H1 (cell line): ENCODE data around the gene HES5. TPM values are rescaled to one million over a fixed set of nuclear protein-coding genes. Genes with fewer than 3 reads are reported as not detected.

ENCODE experiments used
- CTCF ChIA-PET: fragments of 300-600 bp; sonication (Branson Sonifier 250); formaldehyde crosslinking; loops from one replicate; lab custom pipeline; 2021; ENCODE audit not compliant: partially characterized antibody; lab: Charles Lee
- POLR2A ChIA-PET: fragments of 300-600 bp; sonication (Branson Sonifier 250); formaldehyde crosslinking; loops from one replicate; lab custom pipeline; 2021; ENCODE audit warnings: inconsistent platforms; ENCODE audit not compliant: partially characterized antibody; lab: Charles Lee
- DNase-seq, 2 experiments: peaks; one replicate each; pipeline versions ENCODE4 v3.0.0 to v3.0.0-alpha.2; 2010 to 2022; ENCODE audit warnings: low spot score in 2 of 2, low read depth in 1 of 2, mixed read lengths in 1 of 2
- FAIRE-seq: peaks from 2 replicates; lab custom pipeline; 2011; peaks lifted over from hg19 to GRCh38; lab: Jason Lieb, UNC
- H2AFZ ChIP-seq: 2 replicates; pipeline ENCODE4 v1.8.1; 2012; ENCODE audit warnings: low read length, inconsistent platforms
- H2AK5ac ChIP-seq: 2 replicates; pipeline ENCODE4 v1.6.1; 2013; ENCODE audit warnings: low read depth, low read length
- H2BK120ac ChIP-seq: replicated peaks from 2 replicates; pipeline ENCODE3; 2013; ENCODE audit warnings: low read depth, low read length, inconsistent platforms
- H2BK12ac ChIP-seq: 2 replicates; pipeline ENCODE4 v1.6.1; 2013; ENCODE audit warnings: low read depth, low read length
- H2BK15ac ChIP-seq: 2 replicates; pipeline ENCODE4 v1.6.1; 2013; ENCODE audit warnings: low read length
- H2BK20ac ChIP-seq: 2 replicates; pipeline ENCODE4 v1.6.1; 2013; ENCODE audit warnings: low read length
- H2BK5ac ChIP-seq: 2 replicates; pipeline ENCODE4 v1.6.1; 2013; ENCODE audit warnings: low read depth, low read length
- H3K14ac ChIP-seq: 2 replicates; pipeline ENCODE4 v1.6.1; 2013; ENCODE audit warnings: inconsistent platforms; ENCODE audit not compliant: insufficient read length
- H3K18ac ChIP-seq: 2 replicates; pipeline ENCODE4 v1.6.1; 2013; ENCODE audit warnings: low read length; ENCODE audit errors: extremely low read depth
- H3K23ac ChIP-seq: 2 replicates; pipeline ENCODE4 v1.6.1; 2013; ENCODE audit warnings: inconsistent platforms; ENCODE audit not compliant: insufficient read length
- H3K23me2 ChIP-seq: 2 replicates; pipeline ENCODE4 v1.6.1; 2013; ENCODE audit warnings: low read depth, low read length
- H3K27ac ChIP-seq: 2 replicates; pipeline ENCODE4 v1.6.1; 2011; ENCODE audit warnings: low read depth, low read length, inconsistent platforms
- H3K27me3 ChIP-seq, 4 experiments: replicated peaks in 1 of 4; 1 replicate in 1 of 4; 2 replicates in 3 of 4; pipeline versions ENCODE4 v1.6.1 to v1.8.1; 2011 to 2013; ENCODE audit warnings: low read length in 3 of 4, mild to moderate bottlenecking in 3 of 4, inconsistent platforms in 2 of 4, mixed read lengths in 2 of 4, moderate library complexity in 1 of 4; ENCODE audit not compliant: control insufficient read depth in 3 of 4, insufficient read depth in 3 of 4; ENCODE audit errors: extremely low read depth in 1 of 4
- H3K36me3 ChIP-seq, 4 experiments: 2 replicates each; pipeline versions ENCODE4 v1.6.1 to v1.8.1; 2011 to 2013; ENCODE audit warnings: mild to moderate bottlenecking in 4 of 4, low read length in 3 of 4, moderate library complexity in 2 of 4, control low read depth in 1 of 4, inconsistent platforms in 1 of 4; ENCODE audit not compliant: insufficient read depth in 4 of 4, control insufficient read depth in 2 of 4
- H3K4ac ChIP-seq: replicated peaks from 2 replicates; pipeline ENCODE3; 2013; ENCODE audit warnings: low read length, low read depth, mixed read lengths, inconsistent platforms; ENCODE audit not compliant: insufficient read length
- H3K4me1 ChIP-seq, 4 experiments: replicated peaks in 1 of 4; 1 replicate in 1 of 4; 2 replicates in 3 of 4; pipeline versions ENCODE4 v1.6.1 to v1.8.1; 2011 to 2013; ENCODE audit warnings: low read length in 3 of 4, inconsistent platforms in 2 of 4, mixed read lengths in 1 of 4; ENCODE audit not compliant: insufficient read depth in 4 of 4, control insufficient read depth in 3 of 4
- H3K4me2 ChIP-seq, 2 experiments: 2 replicates each; pipeline versions ENCODE4 v1.6.1 to v1.8.1; 2011 to 2013; ENCODE audit warnings: low read depth in 2 of 2, low read length in 2 of 2, control low read depth in 1 of 2, inconsistent platforms in 1 of 2, mild to moderate bottlenecking in 1 of 2; ENCODE audit not compliant: insufficient read depth in 1 of 2
- H3K4me3 ChIP-seq, 4 experiments: fragments of 200-600, 300-600 bp in 1 of 4; sonication (generic), shearing (Covaris generic), sonication (Bioruptor Twin) in 1 of 4; 2 replicates each; pipeline versions ENCODE4 v1.5.1 to v1.8.1; 2011 to 2016; ENCODE audit warnings: low read length in 4 of 4, low read depth in 3 of 4, control low read depth in 2 of 4, inconsistent platforms in 2 of 4, mild to moderate bottlenecking in 2 of 4, mixed read lengths in 1 of 4, moderate library complexity in 1 of 4; ENCODE audit not compliant: insufficient read depth in 2 of 4; ENCODE audit errors: extremely low read depth in 1 of 4
- H3K56ac ChIP-seq: replicated peaks from 2 replicates; pipeline ENCODE3; 2013; ENCODE audit warnings: low read depth, mild to moderate bottlenecking, mixed read lengths, low read length, inconsistent platforms; ENCODE audit not compliant: insufficient read length
- H3K79me1 ChIP-seq: 2 replicates; pipeline ENCODE4 v1.6.1; 2013; ENCODE audit warnings: low read depth, low read length, control low read depth
- H3K79me2 ChIP-seq, 2 experiments: 2 replicates each; pipeline versions ENCODE4 v1.6.1 to v1.8.1; 2012 to 2013; ENCODE audit warnings: low read length in 2 of 2, mild to moderate bottlenecking in 2 of 2, inconsistent platforms in 1 of 2; ENCODE audit not compliant: insufficient read depth in 2 of 2, control insufficient read depth in 1 of 2
- H3K9ac ChIP-seq, 4 experiments: replicated peaks in 1 of 4; 1 replicate in 1 of 4; 2 replicates in 3 of 4; pipeline versions ENCODE4 v1.6.1 to v1.8.1; 2011 to 2013; ENCODE audit warnings: low read depth in 3 of 4, low read length in 3 of 4, control low read depth in 2 of 4, mild to moderate bottlenecking in 2 of 4, moderate library complexity in 2 of 4, inconsistent platforms in 1 of 4; ENCODE audit errors: extremely low read depth in 1 of 4
- H3K9me3 ChIP-seq, 2 experiments: 2 replicates each; pipeline versions ENCODE4 v1.6.1 to v1.8.1; 2012 to 2013; ENCODE audit warnings: mild to moderate bottlenecking in 2 of 2, moderate library complexity in 2 of 2, control low read depth in 1 of 2, inconsistent platforms in 1 of 2, low read depth in 1 of 2, low read length in 1 of 2, mixed read lengths in 1 of 2; ENCODE audit not compliant: insufficient read depth in 2 of 2
- H4K20me1 ChIP-seq, 2 experiments: replicated peaks in 1 of 2; 2 replicates each; pipeline versions ENCODE3 to v1.8.1; 2011 to 2013; ENCODE audit warnings: inconsistent platforms in 2 of 2, low read length in 2 of 2, mild to moderate bottlenecking in 1 of 2; ENCODE audit not compliant: insufficient read depth in 2 of 2, control insufficient read depth in 1 of 2
- H4K5ac ChIP-seq: 2 replicates; pipeline ENCODE4 v1.6.1; 2013; ENCODE audit warnings: low read length, low read depth, mixed read lengths, inconsistent platforms; ENCODE audit not compliant: insufficient read length
- H4K8ac ChIP-seq: 2 replicates; pipeline ENCODE4 v1.8.0; 2013; ENCODE audit warnings: mild to moderate bottlenecking, moderate library complexity, low read length, inconsistent platforms; ENCODE audit not compliant: insufficient read depth; ENCODE audit errors: extremely low read depth
- H4K91ac ChIP-seq: replicated peaks from 2 replicates; pipeline ENCODE3; 2013; ENCODE audit warnings: low read length, mixed read lengths, inconsistent platforms; ENCODE audit not compliant: insufficient read length
- CEBPB ChIP-seq: IDR thresholded peaks from 2 replicates; pipeline ENCODE4 v1.6.1; 2012; ENCODE audit warnings: low read depth, low read length
- CREB1 ChIP-seq: IDR thresholded peaks from 2 replicates; pipeline ENCODE4 v1.6.1; 2012; ENCODE audit warnings: inconsistent platforms
- EZH2 ChIP-seq: fragments of 200-600 bp; sonication (generic); IDR thresholded peaks from 2 replicates; pipeline ENCODE4 v1.7.1; 2012; ENCODE audit warnings: low read depth, mild to moderate bottlenecking, moderate library complexity, low read length, inconsistent platforms; ENCODE audit not compliant: severe bottlenecking
- POLR2A ChIP-seq, 2 experiments: IDR thresholded peaks; 1 replicate in 1 of 2; 2 replicates in 1 of 2; pipeline ENCODE4 v1.6.1; 2011; ENCODE audit warnings: low read depth in 2 of 2, low read length in 2 of 2, mild to moderate bottlenecking in 2 of 2; ENCODE audit errors: control extremely low read depth in 1 of 2
- POLR2AphosphoS5 ChIP-seq: IDR thresholded peaks from 2 replicates; pipeline ENCODE4 v1.6.1; 2011; ENCODE audit warnings: low read depth, low read length
- POU5F1 ChIP-seq: IDR thresholded peaks from 2 replicates; pipeline ENCODE4 v1.6.1; 2011; ENCODE audit warnings: low read depth, mild to moderate bottlenecking, low read length, moderate library complexity
- RAD21 ChIP-seq, 2 experiments: IDR thresholded peaks in 1 of 2; conservative IDR thresholded peaks in 1 of 2; 2 replicates each; pipeline ENCODE4 v1.6.1; 2011; ENCODE audit warnings: low read depth in 2 of 2, low read length in 2 of 2, improper control_type of control experiment in 1 of 2, inconsistent platforms in 1 of 2, mild to moderate bottlenecking in 1 of 2, moderate library complexity in 1 of 2
- RFX5 ChIP-seq: IDR thresholded peaks from 2 replicates; pipeline ENCODE4 v1.6.1; 2011; ENCODE audit warnings: low read depth, low read length, improper control_type of control experiment, borderline replicate concordance
- SP2 ChIP-seq: IDR thresholded peaks from 2 replicates; pipeline ENCODE4 v1.6.1; 2012; ENCODE audit warnings: mild to moderate bottlenecking, low read length, inconsistent platforms
- SUZ12 ChIP-seq: fragments of 200-600 bp; sonication (generic); IDR thresholded peaks from 2 replicates; pipeline ENCODE4 v1.6.1; 2012; ENCODE audit warnings: mild to moderate bottlenecking, inconsistent platforms, low read length, moderate library complexity, mixed read lengths
- TBP ChIP-seq: IDR thresholded peaks from 2 replicates; pipeline ENCODE4 v1.6.1; 2011; ENCODE audit warnings: low read depth, low read length, improper control_type of control experiment
- YY1 ChIP-seq: IDR thresholded peaks from 2 replicates; pipeline ENCODE4 v1.6.1; 2011; ENCODE audit warnings: low read depth, mild to moderate bottlenecking, low read length
- ZNF274 ChIP-seq: IDR thresholded peaks from 2 replicates; pipeline ENCODE4 v1.7.0; 2012; ENCODE audit warnings: low read length, borderline replicate concordance; ENCODE audit errors: extremely low read depth
- WGBS, 2 experiments: shearing (Covaris generic) in 1 of 2; methylation state at CpG; one replicate each; pipeline versions ENCODE4 v1.1.6 to v1.1.7; 2013 to 2015; ENCODE audit warnings: low lambda C conversion rate in 2 of 2, mixed read lengths in 2 of 2, inconsistent platforms in 1 of 2, low coverage in 1 of 2, missing lambda C conversion rate in 1 of 2; ENCODE audit not compliant: insufficient replicate concordance in 2 of 2, insufficient coverage in 1 of 2, insufficient read length in 1 of 2; ENCODE audit errors: extremely low coverage in 1 of 2, missing lambda C conversion rate in 1 of 2; 5-methylcytosine and 5-hydroxymethylcytosine counted together
- polyA plus RNA-seq, 7 experiments: library from polyadenylated mRNA; depleted of rRNA in 3 of 7; stranded (reverse) in 5 of 7; unstranded in 2 of 7; fragments of >200 nt in 5 of 7; fragments of 200-250 nt in 2 of 7; gene quantifications; 1 replicate in 5 of 7; 2 replicates in 1 of 7; 4 replicates in 1 of 7; pipeline versions ENCODE4 v1.2.1 to v1.2.3, GENCODE V29; 2011 to 2013; ENCODE audit warnings: missing spikeins in 2 of 7, mixed read lengths in 2 of 7
- total RNA-seq: library from RNA; stranded (reverse); fragmentation: NEBNext Ultra II Directional; extraction: Animal tissue kit (Norgen Biotek cat#: 25700); gene quantifications from 2 replicates; pipeline ENCODE4 v1.2.1, GENCODE V29; 2021

Gene HES5
- total and polyA plus RNA-seq, 2 of the 8 experiments (the other 6 are each of a cell fraction or from before 2014, with no cell fraction given), result 0.22 TPM; not detected in 1

DNA sequence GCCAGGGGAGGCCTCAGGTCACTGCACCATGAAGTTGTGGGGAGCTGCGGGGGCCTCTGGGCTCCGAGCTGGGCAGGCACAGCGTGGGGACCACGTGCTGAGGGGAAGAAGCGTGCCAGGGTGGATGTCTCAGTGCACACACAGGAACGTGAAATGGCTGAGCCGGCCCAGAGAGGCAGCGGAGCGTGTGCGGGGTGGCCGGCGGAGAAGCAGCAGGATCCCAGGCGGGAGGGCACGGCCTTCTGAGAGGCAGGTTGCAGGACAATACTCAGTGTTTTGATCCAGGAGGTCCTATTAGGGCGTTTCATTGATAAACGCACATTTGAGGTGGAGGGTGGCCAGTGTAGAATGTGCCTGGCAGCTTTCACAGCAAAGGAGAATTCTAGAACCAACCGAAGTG lies 39.0 kb upstream of the HES5 start:
- H3K23me2 ChIP-seq, result no peaks in the 10 kb centered on the region
- H4K91ac ChIP-seq, result no peak overlapping the region
- no peak overlapping the region for H3K9ac ChIP-seq
- H4K5ac ChIP-seq, result no peak overlapping the region
- no peak overlapping the region for H2BK15ac ChIP-seq
- H2AFZ ChIP-seq, result no peak overlapping the region
- no peaks in the 10 kb centered on the region for H4K20me1 ChIP-seq
- no peak overlapping the region for H3K4me2 ChIP-seq
- DNase-seq, result no peak
- ChIA-PET POLR2A (no interaction called here), CTCF (no interaction called here)
- no peak overlapping the region for H2BK120ac ChIP-seq
- H3K27ac ChIP-seq, result no peak overlapping the region
- no peak for FAIRE-seq
- H3K18ac ChIP-seq, result no peak overlapping the region
- H4K8ac ChIP-seq, result no peak overlapping the region
- peaks cover 5 to 8% of the 10 kb centered on the region in 2 experiments for H3K9me3 ChIP-seq
- no peak overlapping the region for H3K4me3 ChIP-seq
- no peak overlapping the region for H3K14ac ChIP-seq
- no peak overlapping the region for H3K56ac ChIP-seq
- peaks cover 0 to 5% (median 0%) of the 10 kb centered on the region in 4 experiments; a peak in 1 of 7 replicates for H3K4me1 ChIP-seq
- H2BK5ac ChIP-seq, result no peak overlapping the region
- H3K36me3 ChIP-seq, result no peaks in the 10 kb centered on the region
- 92% methylated on average over 14 of the region's 17 CpGs; no CpG with 5 or more reads in 1 of the 2 experiments for WGBS, 2 experiments
- no peak for TF ChIP-seq CREB1
- no peak for TF ChIP-seq POU5F1
- no peak for TF ChIP-seq RFX5
- TF ChIP-seq SP2, result no peak
- no peak for TF ChIP-seq ZNF274
- TF ChIP-seq TBP, result no peak
- TF ChIP-seq YY1, result no peak
- no peak for TF ChIP-seq EZH2
- no peak for TF ChIP-seq SUZ12
- no peak for TF ChIP-seq POLR2AphosphoS5
- TF ChIP-seq POLR2A (IDR thresholded peaks at IDR 0.05; ENCODE audit: control extremely low read depth in 1 of 2, low read depth in 2 of 2, low read length in 2 of 2), result no peak
- no peak for TF ChIP-seq RAD21 (IDR thresholded peaks at IDR 0.05 in 1 of 2, conservative IDR thresholded peaks at IDR 0.05 in 1 of 2; ENCODE audit: low read depth in 2 of 2, low read length in 2 of 2)
- TF ChIP-seq CEBPB, result no peak
- TF ChIP-seq, all 59 proteins: peak for 0
- H2BK12ac ChIP-seq, result no peak overlapping the region
- no peaks in the 10 kb centered on the region for H3K79me1 ChIP-seq
- no peak overlapping the region for H3K4ac ChIP-seq
- H3K27me3 ChIP-seq, result no peaks in the 10 kb centered on the region
- H2BK20ac ChIP-seq, result no peak overlapping the region
- no peaks in the 10 kb centered on the region for H3K79me2 ChIP-seq
- H2AK5ac ChIP-seq, result no peak overlapping the region
- H3K23ac ChIP-seq, result no peak overlapping the region
